ENCODE measurements around the gene GPR37L1.

The GPR37L1 gene

GRCh38 chr1:202122639-202123335, at the start of gene GPR37L1:
TSS of gene GPR37L1 (plus strand) at chr1:202122917. CDS start at chr1:202122964, 47 bp downstream.
- DNase-seq = no peak

- DNase-seq = no peak
Measured at GRCh38 chr1:202073206-202073605, 49.5 kb upstream of the GPR37L1 start.

GRCh38 chr1:202074985-202075384, 47.7 kb upstream of the GPR37L1 start:
- no peak for DNase-seq

GRCh38 chr1:202075389-202075788, 47.3 kb upstream of the GPR37L1 start:
- no peak for DNase-seq

GRCh38 chr1:202076050-202076511, 46.6 kb upstream of the GPR37L1 start:
- DNase-seq = no peak

- no peak for DNase-seq
Measured at GRCh38 chr1:202078241-202078640, 44.5 kb upstream of the GPR37L1 start.

- no peak for DNase-seq
Measured at GRCh38 chr1:202081992-202082391, 40.7 kb upstream of the GPR37L1 start.

- no peak for DNase-seq
Measured at GRCh38 chr1:202084791-202085681, 37.7 kb upstream of the GPR37L1 start.

- DNase-seq = no peak
Measured at GRCh38 chr1:202085682-202086373, 36.9 kb upstream of the GPR37L1 start.

- no peak for DNase-seq
Measured at GRCh38 chr1:202086579-202087350, 36.0 kb upstream of the GPR37L1 start.

GRCh38 chr1:202088206-202088605, 34.5 kb upstream of the GPR37L1 start:
- no peak for DNase-seq

GRCh38 chr1:202090994-202091393, 31.7 kb upstream of the GPR37L1 start:
- DNase-seq = no peak

GRCh38 chr1:202093858-202094257, 28.9 kb upstream of the GPR37L1 start:
- no peak for DNase-seq

GRCh38 chr1:202101184-202101583, 21.5 kb upstream of the GPR37L1 start:
- DNase-seq = no peak

GRCh38 chr1:202104073-202104472, 18.6 kb upstream of the GPR37L1 start:
- no peak for DNase-seq

- no peak for DNase-seq
Measured at GRCh38 chr1:202105571-202106339, 17.0 kb upstream of the GPR37L1 start.

- DNase-seq = no peak
Measured at GRCh38 chr1:202106340-202107254, 16.1 kb upstream of the GPR37L1 start.

GRCh38 chr1:202107321-202107761, 15.4 kb upstream of the GPR37L1 start:
- DNase-seq = no peak

GRCh38 chr1:202107801-202108731, 14.7 kb upstream of the GPR37L1 start:
- DNase-seq = no peak

Measured in activated CD4-positive, alpha-beta T cell treated with anti-CD3 and anti-CD28 coated beads, Interleukin-2, Interleukin-6, amounts not matched to agents 100 ng/mL and 50 ng/mL, durations not matched to agents 16 hours and 8 hours (primary cell).